22Rv1 (cell line): ENCODE results near the gene CLDND2.

Source experiments
- H3K27ac ChIP-seq: fragments of 450-650 bp; 2 replicates; pipeline ENCODE4 v1.5.1; 2017
- ZFX ChIP-seq: fragments of 450-650 bp; IDR thresholded peaks from 2 replicates; pipeline ENCODE4 v1.6.1; 2017; ENCODE audit warnings: antibody characterized with exemption, borderline replicate concordance
- TF ChIP-seq, protein P1 (sequence below): fragments of 450-650 bp; IDR thresholded peaks from 2 replicates; pipeline ENCODE4 v1.5.1; 2017; ENCODE audit warnings: mild to moderate bottlenecking

Gene CLDND2

DNA sequence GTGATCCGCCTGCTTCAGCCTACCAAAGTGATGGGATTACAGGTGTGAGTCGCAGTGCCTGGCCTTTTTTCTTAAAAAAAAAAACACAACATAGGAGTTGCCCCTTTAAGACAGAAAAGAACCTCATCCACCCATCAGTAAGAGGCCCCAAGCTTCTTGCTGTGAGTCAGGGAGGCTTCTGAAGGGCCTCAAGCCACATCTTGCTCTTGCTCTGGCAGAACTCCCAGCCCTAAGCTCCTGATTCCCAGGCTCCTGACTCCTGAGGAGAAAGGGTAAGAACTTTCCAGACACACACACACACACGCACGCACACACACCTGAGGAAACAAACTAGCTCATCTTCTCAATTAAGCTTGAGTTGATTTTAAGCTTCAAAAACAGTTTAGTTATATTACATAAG, 9.5 kb downstream of the CLDND2 start:
- TF ChIP-seq, protein P1, sequence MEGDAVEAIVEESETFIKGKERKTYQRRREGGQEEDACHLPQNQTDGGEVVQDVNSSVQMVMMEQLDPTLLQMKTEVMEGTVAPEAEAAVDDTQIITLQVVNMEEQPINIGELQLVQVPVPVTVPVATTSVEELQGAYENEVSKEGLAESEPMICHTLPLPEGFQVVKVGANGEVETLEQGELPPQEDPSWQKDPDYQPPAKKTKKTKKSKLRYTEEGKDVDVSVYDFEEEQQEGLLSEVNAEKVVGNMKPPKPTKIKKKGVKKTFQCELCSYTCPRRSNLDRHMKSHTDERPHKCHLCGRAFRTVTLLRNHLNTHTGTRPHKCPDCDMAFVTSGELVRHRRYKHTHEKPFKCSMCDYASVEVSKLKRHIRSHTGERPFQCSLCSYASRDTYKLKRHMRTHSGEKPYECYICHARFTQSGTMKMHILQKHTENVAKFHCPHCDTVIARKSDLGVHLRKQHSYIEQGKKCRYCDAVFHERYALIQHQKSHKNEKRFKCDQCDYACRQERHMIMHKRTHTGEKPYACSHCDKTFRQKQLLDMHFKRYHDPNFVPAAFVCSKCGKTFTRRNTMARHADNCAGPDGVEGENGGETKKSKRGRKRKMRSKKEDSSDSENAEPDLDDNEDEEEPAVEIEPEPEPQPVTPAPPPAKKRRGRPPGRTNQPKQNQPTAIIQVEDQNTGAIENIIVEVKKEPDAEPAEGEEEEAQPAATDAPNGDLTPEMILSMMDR, result no peak
- TF ChIP-seq ZFX, result no peak
- no peak overlapping the region for H3K27ac ChIP-seq

DNA sequence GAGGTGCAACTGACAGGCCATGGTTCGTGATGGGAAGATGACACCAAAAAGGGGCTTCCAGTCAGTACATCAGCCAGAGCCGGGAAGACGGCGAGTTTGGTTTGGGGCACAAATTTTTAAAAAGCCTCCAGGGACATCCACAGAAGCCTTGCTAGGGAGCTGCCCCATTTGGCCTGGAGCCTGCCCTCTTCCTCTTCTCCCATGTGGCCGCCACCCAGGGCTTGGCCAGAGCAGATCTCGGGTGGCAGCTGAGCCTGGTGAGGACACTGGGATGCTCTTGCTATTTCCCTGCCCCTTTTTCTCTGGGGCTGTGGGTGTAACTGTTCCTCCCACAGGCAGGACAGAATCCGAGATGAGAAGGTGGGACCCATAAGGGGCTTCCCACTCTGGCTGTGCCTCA, 10.9 kb downstream of the CLDND2 start:
- no peak for TF ChIP-seq ZFX
- TF ChIP-seq, protein P1, result no peak
- H3K27ac ChIP-seq, result no peak overlapping the region

DNA sequence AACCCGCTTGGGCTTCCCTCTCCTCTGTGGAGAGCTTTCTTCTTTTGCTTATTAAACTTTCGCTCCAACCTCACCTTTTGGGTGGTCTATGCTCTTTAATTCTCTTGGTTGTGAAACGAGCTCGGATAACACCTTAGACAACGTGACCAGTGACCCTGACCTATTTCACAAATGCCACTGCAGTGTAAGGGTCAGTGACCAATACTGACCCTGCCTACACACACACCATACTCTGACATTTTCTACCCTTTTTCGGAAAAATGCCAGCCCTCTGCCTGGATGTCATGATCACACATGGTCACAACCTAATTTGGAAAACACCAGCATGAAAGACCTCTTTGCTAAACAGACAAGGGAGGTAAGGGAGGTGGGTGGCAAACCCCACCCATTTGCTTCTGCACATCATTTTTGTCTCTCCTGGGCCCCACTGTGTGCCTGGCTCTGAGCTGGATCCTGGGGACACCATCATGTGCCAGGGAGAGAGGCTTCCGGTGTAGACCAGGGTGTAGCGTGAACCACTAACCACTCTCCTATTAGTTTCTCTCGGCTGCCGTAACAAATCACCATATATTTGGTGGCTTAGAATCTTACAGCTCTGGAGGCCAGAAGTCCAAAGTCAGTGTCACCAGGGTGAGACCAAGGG, 12.5 kb downstream of the CLDND2 start:
- TF ChIP-seq, protein P1, result no peak
- no peak for TF ChIP-seq ZFX
- no peak overlapping the region for H3K27ac ChIP-seq

DNA sequence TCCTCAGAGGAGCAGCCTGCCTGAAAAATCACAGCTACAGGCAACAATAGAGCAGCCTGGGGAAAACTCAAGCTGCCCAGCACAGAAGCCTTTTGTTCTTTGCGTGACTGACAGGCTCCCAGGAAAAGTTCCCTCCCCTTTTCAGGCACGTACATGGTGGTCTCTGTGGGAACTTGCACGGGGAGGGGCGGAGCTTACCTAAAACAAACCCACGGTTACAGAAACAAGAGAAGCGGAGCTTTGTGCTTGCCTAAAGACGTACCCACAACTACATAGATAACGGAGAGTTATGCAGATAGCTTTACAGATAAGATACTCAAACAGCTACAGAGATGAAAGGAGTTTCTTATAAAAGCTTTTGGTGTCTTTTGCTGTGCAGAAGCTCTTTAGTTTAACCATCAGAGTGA, 14.1 kb downstream of the CLDND2 start:
- H3K27ac ChIP-seq, result no peak overlapping the region
- no peak for TF ChIP-seq ZFX
- TF ChIP-seq, protein P1, result no peak

DNA sequence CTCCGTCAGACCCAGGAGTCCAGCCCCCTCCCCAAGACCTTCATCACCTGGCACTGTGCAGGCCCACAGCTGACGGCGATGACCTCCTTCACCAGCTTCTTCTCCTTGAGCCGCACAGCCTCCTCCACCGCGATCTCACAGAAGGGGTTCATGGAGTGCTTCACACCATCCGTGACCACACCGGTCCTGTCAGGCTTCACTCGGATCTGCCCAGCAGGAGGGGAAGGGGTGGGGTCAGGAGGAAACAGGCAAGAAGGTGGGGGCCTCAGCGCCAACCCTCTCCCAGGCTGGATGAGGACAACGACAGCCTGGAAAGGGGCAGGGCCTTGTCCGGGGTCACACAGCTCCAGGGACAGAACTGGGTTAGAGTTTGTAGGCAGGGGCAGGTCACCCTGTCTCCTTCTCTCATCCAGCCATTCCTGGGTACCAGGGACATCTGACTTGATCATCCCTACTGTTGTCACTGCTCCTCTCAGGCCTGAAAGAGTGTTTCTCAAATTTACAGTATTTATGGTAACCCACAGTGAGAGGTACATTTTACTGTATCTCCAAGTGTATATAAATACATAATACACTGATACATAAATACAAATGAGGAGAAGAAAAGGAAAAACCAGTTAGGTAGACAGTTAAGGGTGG, 14.6 kb downstream of the CLDND2 start:
- TF ChIP-seq ZFX, result no peak
- TF ChIP-seq, protein P1, result no peak
- H3K27ac ChIP-seq, result no peak overlapping the region

DNA sequence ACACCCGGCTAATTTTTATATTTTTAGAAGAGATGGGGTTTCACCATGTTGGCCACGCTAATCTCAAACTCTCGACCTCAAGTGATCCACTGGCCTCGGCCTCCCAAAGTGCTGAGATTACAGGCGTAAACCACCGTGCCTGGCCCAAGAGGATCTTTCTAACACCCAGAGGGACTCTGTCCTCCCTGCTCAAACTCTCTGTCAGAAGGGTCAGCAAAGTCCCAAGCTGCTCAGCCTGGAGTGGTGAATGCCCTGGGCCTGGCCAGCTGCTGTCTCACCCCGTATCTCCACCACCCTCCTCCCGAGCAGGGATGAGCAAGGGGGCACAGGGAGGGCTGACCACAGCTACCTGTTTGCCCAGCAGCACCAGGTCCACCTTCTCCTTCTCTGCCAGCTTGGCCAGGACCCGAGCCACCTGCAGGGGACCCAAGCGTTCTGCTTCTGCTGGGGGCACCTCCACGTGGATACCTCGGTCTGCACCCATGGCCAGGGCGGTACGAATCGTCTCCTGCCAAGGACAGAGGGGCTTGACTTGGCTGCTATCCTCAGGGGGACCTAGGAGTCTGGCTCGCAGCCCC, 15.9 kb downstream of the CLDND2 start:
- no peak overlapping the region for H3K27ac ChIP-seq
- no peak for TF ChIP-seq ZFX

DNA sequence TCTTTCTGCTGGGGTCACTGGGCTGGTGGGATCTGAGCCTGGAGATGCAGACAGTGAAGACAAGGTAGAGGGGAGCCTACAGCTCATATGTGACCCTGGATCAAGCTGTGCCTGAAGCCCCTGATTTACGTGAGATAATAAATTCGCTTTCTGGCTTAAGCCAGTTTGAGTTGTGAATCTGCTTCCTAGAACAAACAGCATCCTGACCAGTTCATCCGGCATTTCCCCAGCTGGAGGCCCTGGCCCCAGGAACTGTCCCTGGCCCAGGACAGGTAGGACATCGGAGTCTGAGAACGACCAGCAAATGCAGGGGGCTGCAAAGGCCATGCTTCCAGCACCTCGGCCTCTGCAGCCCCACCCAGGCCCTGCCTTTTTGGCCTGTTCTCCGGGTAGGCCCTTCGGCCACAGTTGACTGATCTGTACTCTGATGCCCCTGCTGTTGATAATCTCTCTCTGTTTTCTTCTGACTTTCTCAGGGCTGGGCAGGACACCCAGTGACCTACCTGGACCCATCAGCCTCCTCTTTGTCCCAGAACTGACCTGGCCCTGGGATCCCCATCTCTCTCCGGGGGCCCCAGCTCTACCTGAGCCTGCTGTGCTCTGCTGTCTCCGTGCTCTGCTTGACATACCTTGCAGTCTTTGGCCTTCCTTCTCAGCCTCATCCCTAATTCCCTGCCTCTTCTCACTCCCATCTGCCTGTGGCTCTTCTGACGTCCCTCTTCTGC, 17.4 kb downstream of the CLDND2 start:
- TF ChIP-seq, protein P1, result no peak
- TF ChIP-seq ZFX, result no peak
- no peak overlapping the region for H3K27ac ChIP-seq
